ENCODE data around the gene FRMD3. TPM values are rescaled to one million over a fixed set of nuclear protein-coding genes. Genes with fewer than 3 reads are reported as not detected.

Gene FRMD3
- total and polyA plus RNA-seq, 11 donors: 28.9 to 195 (median 82.4) TPM

- no peaks in the 10 kb centered on the region for H3K36me3 ChIP-seq
- TF ChIP-seq CTCF (IDR thresholded peaks at IDR 0.05) (no peak), POLR2A (IDR thresholded peaks at IDR 0.05) (no peak)
- H3K27ac ChIP-seq: peak overlapping the region; percentile 19 to 82 (median 73)
- H3K27me3 ChIP-seq: no peaks in the 10 kb centered on the region
- no peak for DNase-seq
- peak in 3 of 4 donors; percentile 4 to 21 (median 11) for ATAC-seq
- 56 to 73% (median 57%) methylated on average over 12 of the region's 12 CpGs for WGBS, 4 donors
- intact Hi-C loops (cut with DNase I): loop anchor here in 9 of 10 donors (1.0 to 10.0 kb wide), 14 partner anchors 112 to 435 kb away; partner anchors contain the start of gene FRMD3 (in 2 of the 9)
- H3K4me1 ChIP-seq: peaks cover 0 to 27% (median 18%) of the 10 kb centered on the region in 12 donors
- no peaks in the 10 kb centered on the region for H3K9me3 ChIP-seq
- H3K4me3 ChIP-seq: peak overlapping the region in 11 of 12 donors; percentile 44 to 73 (median 64)
These were observed 318.2 kb downstream of the FRMD3 start for GRCh38 chr9:83219924-83220438.

- intact Hi-C loops (cut with DNase I): loop anchor here in 9 of 10 donors (1.0 to 10.0 kb wide), 13 partner anchors 113 to 435 kb away; partner anchors contain the start of gene FRMD3 (in 2 of the 9)
- WGBS, 4 donors: 1 to 13% (median 4%) methylated on average over 40 of the region's 40 CpGs
- Histone ChIP-seq H3K4me3 (peak overlapping the region; percentile 44 to 73 (median 62)), H3K27ac (peak overlapping the region; percentile 19 to 82 (median 73)), H3K9me3 (no peaks in the 10 kb centered on the region), H3K4me1 (peaks cover 0 to 27% (median 18%) of the 10 kb centered on the region in 12 donors), H3K27me3 (no peaks in the 10 kb centered on the region), H3K36me3 (no peaks in the 10 kb centered on the region)
- peak; percentile 93 to 97 (median 97) for ATAC-seq
- peak; percentile 79 to 90 (median 84) for DNase-seq
- TF ChIP-seq CTCF (IDR thresholded peaks at IDR 0.05) (peak; percentile 47 to 84 (median 68)), POLR2A (IDR thresholded peaks at IDR 0.05) (peak in 1 of 2 donors; percentile 24)
These were observed 318.9 kb downstream of the FRMD3 start for GRCh38 chr9:83219154-83219923.

- Histone ChIP-seq H3K9me3 (no peaks in the 10 kb centered on the region), H3K4me3 (peak overlapping the region in 11 of 12 donors; percentile 44 to 73 (median 64)), H3K27ac (peak overlapping the region in 2 of 12 donors; percentile 79 to 82), H3K36me3 (no peaks in the 10 kb centered on the region), H3K4me1 (peaks cover 0 to 27% (median 18%) of the 10 kb centered on the region in 12 donors), H3K27me3 (no peaks in the 10 kb centered on the region)
- TF ChIP-seq CTCF (IDR thresholded peaks at IDR 0.05) (no peak), POLR2A (IDR thresholded peaks at IDR 0.05) (no peak)
- DNase-seq (no peak), ATAC-seq (no peak)
- intact Hi-C loops (cut with DNase I): loop anchor here in 9 of 10 donors (1.0 to 10.0 kb wide), 13 partner anchors 114 to 436 kb away; partner anchors contain the start of gene FRMD3 (in 2 of the 9)
- 81 to 84% (median 83%) methylated on average over 10 to 11 of the region's 11 CpGs for WGBS, 4 donors
These were observed 319.6 kb downstream of the FRMD3 start for GRCh38 chr9:83218411-83219090.
